Neural cell (in vitro differentiated cells): ENCODE results near the gene PRKD1. TPM values are rescaled to one million over a fixed set of nuclear protein-coding genes. Genes with fewer than 3 reads are reported as not detected.

ENCODE experiments used
- H2AFZ ChIP-seq: fragments of 200-600, 300-800 bp; sonication (generic), shearing (Covaris generic); 2 replicates; pipeline ENCODE4 v1.6.0; 2014; ENCODE audit warnings: low read depth, mild to moderate bottlenecking, antibody characterized with exemption, low read length, moderate library complexity
- H3F3A ChIP-seq: fragments of 200-600 bp; shearing (Covaris generic); 2 replicates; pipeline ENCODE4 v1.6.1; 2016; ENCODE audit warnings: mild to moderate bottlenecking, moderate library complexity, mixed read lengths, antibody characterized with exemption, low read length; ENCODE audit not compliant: insufficient read depth, poor library complexity, severe bottlenecking
- H3K27ac ChIP-seq: fragments of 200-600, 300-800 bp; sonication (generic), shearing (Covaris generic); 2 replicates; pipeline ENCODE4 v1.5.1; 2014; ENCODE audit warnings: mild to moderate bottlenecking, low read length, moderate library complexity
- H3K27me3 ChIP-seq: fragments of 300-800, 200-600 bp; sonication (generic), shearing (Covaris generic); 2 replicates; pipeline ENCODE4 v1.6.0; 2014; ENCODE audit warnings: mild to moderate bottlenecking, low read depth, low read length, moderate library complexity; ENCODE audit not compliant: insufficient read depth
- H3K36me3 ChIP-seq: fragments of 300-800, 200-600 bp; sonication (generic), shearing (Covaris generic); 2 replicates; pipeline ENCODE4 v1.5.1; 2014; ENCODE audit warnings: mild to moderate bottlenecking, antibody characterized with exemption, low read length, moderate library complexity; ENCODE audit not compliant: insufficient read depth
- H3K4me2 ChIP-seq: fragments of 300-800, 200-600 bp; sonication (generic), shearing (Covaris generic); 2 replicates; pipeline ENCODE4 v1.6.0; 2014; ENCODE audit warnings: mild to moderate bottlenecking, low read length
- H3K4me3 ChIP-seq: fragments of 300-800, 200-600 bp; sonication (generic), shearing (Covaris generic); 2 replicates; pipeline ENCODE4 v1.5.1; 2014; ENCODE audit warnings: mild to moderate bottlenecking, low read length, moderate library complexity
- H3K79me2 ChIP-seq: fragments of 200-600 bp; shearing (Covaris generic); replicated peaks from 2 replicates; pipeline ENCODE4 v1.6.0; 2014; ENCODE audit warnings: mild to moderate bottlenecking, low read length, moderate library complexity; ENCODE audit not compliant: insufficient read depth
- H3K9ac ChIP-seq: fragments of 300-800, 200-600 bp; sonication (generic), shearing (Covaris generic); 2 replicates; pipeline ENCODE4 v1.6.1; 2016; ENCODE audit warnings: mild to moderate bottlenecking, low read length, mixed read lengths
- H3K9me2 ChIP-seq: fragments of 200-600 bp; shearing (Covaris generic); 2 replicates; pipeline ENCODE4 v1.6.1; 2016; ENCODE audit warnings: mild to moderate bottlenecking, low read length, mixed read lengths; ENCODE audit not compliant: insufficient read depth
- H3K9me3 ChIP-seq: fragments of 200-600, 300-800 bp; sonication (generic), shearing (Covaris generic); 2 replicates; pipeline ENCODE4 v1.6.1; 2016; ENCODE audit warnings: mild to moderate bottlenecking, mixed run types, low read length, moderate library complexity, mixed read lengths
- H4K20me1 ChIP-seq: fragments of 200-600 bp; shearing (Covaris generic); 2 replicates; pipeline ENCODE4 v1.6.1; 2016; ENCODE audit warnings: mild to moderate bottlenecking, mixed run types; ENCODE audit not compliant: insufficient read depth
- EP300 ChIP-seq: fragments of 450-650 bp; conservative IDR thresholded peaks from 2 replicates; pipeline ENCODE4 v1.6.1; 2014; ENCODE audit warnings: antibody characterized with exemption, mild to moderate bottlenecking, moderate library complexity; ENCODE audit not compliant: poor library complexity, severe bottlenecking
- EZH2 ChIP-seq: fragments of 200-600, 300-800 bp; shearing (Covaris generic), sonication (generic); IDR thresholded peaks from 2 replicates; pipeline ENCODE4 v1.6.1; 2014; ENCODE audit warnings: antibody characterized with exemption, low read length, borderline replicate concordance, mild to moderate bottlenecking; ENCODE audit not compliant: insufficient read depth, poor library complexity, severe bottlenecking
- MXI1 ChIP-seq: fragments of 450-650 bp; conservative IDR thresholded peaks from 2 replicates; pipeline ENCODE4 v1.6.1; 2014; ENCODE audit warnings: antibody characterized with exemption, mild to moderate bottlenecking; ENCODE audit not compliant: poor library complexity, severe bottlenecking
- POLR2AphosphoS5 ChIP-seq: IDR thresholded peaks from 2 replicates; pipeline ENCODE4 v1.6.1; 2012
- RAD21 ChIP-seq: fragments of 450-650 bp; conservative IDR thresholded peaks from 2 replicates; pipeline ENCODE4 v1.6.1; 2014; ENCODE audit warnings: antibody characterized with exemption, mild to moderate bottlenecking, moderate library complexity
- SMC3 ChIP-seq: fragments of 450-650 bp; conservative IDR thresholded peaks from 2 replicates; pipeline ENCODE4 v1.6.1; 2014; ENCODE audit warnings: antibody characterized with exemption, mild to moderate bottlenecking, moderate library complexity; ENCODE audit not compliant: poor library complexity
- TAF1 ChIP-seq: IDR thresholded peaks from 2 replicates; pipeline ENCODE4 v1.6.1; 2012; ENCODE audit warnings: low read depth
- polyA plus RNA-seq: library from polyadenylated mRNA; depleted of rRNA; stranded (reverse); fragments of >200 nt; gene quantifications from 2 replicates; pipeline ENCODE4 v1.2.3, GENCODE V29; 2014
- TF ChIP-seq, protein P1 (sequence below): fragments of 450-650 bp; IDR thresholded peaks from 2 replicates; pipeline ENCODE4 v1.5.1; 2014; ENCODE audit warnings: antibody characterized with exemption, mild to moderate bottlenecking, moderate library complexity; ENCODE audit not compliant: poor library complexity, severe bottlenecking
- TF ChIP-seq, protein P2 (sequence below): IDR thresholded peaks from 2 replicates; pipeline ENCODE4 v1.6.1; 2012; ENCODE audit warnings: borderline replicate concordance

Gene PRKD1
- polyA plus RNA-seq, 1 donor from 2014 or later = 9.6 TPM

DNA sequence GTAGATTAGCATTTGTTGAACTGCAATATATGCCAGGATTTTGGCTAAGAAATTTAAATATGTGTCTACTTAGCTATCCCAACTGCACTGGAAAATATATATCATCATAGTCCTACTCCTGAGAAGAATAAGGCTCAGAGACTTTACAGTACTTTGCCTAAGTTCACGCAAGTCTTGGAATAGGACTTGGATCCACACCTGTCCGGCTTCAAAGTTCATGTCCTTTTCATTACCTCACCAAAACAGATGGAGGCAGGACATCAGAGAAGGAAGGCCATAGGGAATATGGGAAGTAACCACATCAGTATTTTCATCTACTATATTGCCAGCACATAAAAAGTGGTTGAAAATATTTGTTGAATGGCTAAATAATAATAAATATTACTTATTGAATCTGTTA, 358.5 kb downstream of the PRKD1 start:
- H3K9me3 ChIP-seq = no peaks in the 10 kb centered on the region
- no peaks in the 10 kb centered on the region for H3K79me2 ChIP-seq

DNA sequence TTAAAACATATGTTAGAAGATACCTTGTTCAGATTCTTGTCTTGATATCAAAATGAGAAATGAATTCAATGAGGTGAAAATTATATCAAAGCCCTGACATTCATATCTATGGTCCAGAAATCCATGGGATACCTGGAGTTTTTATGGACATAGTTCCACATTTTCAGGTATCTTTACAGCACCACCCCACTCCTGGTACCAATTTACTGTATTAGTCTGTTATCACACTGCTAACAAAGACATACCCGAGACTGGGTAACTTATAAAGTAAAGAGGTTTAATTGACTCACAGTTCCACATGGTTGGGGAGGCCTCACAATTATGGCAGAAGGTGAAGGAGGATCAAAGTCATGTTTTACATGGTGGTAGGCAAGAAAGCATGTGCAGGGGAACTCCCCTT, 361.5 kb downstream of the PRKD1 start:
- no peak overlapping the region for H3K4me3 ChIP-seq
- no peaks in the 10 kb centered on the region for H3F3A ChIP-seq
- H3K79me2 ChIP-seq = no peaks in the 10 kb centered on the region
- H2AFZ ChIP-seq = no peak overlapping the region
- TF ChIP-seq EZH2 (no peak), MXI1 (no peak), RAD21 (no peak), POLR2AphosphoS5 (no peak), SMC3 (no peak), TAF1 (no peak), EP300 (no peak)
- TF ChIP-seq, protein P1, sequence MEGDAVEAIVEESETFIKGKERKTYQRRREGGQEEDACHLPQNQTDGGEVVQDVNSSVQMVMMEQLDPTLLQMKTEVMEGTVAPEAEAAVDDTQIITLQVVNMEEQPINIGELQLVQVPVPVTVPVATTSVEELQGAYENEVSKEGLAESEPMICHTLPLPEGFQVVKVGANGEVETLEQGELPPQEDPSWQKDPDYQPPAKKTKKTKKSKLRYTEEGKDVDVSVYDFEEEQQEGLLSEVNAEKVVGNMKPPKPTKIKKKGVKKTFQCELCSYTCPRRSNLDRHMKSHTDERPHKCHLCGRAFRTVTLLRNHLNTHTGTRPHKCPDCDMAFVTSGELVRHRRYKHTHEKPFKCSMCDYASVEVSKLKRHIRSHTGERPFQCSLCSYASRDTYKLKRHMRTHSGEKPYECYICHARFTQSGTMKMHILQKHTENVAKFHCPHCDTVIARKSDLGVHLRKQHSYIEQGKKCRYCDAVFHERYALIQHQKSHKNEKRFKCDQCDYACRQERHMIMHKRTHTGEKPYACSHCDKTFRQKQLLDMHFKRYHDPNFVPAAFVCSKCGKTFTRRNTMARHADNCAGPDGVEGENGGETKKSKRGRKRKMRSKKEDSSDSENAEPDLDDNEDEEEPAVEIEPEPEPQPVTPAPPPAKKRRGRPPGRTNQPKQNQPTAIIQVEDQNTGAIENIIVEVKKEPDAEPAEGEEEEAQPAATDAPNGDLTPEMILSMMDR = no peak
- TF ChIP-seq, protein P2, sequence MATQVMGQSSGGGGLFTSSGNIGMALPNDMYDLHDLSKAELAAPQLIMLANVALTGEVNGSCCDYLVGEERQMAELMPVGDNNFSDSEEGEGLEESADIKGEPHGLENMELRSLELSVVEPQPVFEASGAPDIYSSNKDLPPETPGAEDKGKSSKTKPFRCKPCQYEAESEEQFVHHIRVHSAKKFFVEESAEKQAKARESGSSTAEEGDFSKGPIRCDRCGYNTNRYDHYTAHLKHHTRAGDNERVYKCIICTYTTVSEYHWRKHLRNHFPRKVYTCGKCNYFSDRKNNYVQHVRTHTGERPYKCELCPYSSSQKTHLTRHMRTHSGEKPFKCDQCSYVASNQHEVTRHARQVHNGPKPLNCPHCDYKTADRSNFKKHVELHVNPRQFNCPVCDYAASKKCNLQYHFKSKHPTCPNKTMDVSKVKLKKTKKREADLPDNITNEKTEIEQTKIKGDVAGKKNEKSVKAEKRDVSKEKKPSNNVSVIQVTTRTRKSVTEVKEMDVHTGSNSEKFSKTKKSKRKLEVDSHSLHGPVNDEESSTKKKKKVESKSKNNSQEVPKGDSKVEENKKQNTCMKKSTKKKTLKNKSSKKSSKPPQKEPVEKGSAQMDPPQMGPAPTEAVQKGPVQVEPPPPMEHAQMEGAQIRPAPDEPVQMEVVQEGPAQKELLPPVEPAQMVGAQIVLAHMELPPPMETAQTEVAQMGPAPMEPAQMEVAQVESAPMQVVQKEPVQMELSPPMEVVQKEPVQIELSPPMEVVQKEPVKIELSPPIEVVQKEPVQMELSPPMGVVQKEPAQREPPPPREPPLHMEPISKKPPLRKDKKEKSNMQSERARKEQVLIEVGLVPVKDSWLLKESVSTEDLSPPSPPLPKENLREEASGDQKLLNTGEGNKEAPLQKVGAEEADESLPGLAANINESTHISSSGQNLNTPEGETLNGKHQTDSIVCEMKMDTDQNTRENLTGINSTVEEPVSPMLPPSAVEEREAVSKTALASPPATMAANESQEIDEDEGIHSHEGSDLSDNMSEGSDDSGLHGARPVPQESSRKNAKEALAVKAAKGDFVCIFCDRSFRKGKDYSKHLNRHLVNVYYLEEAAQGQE = no peak
- no peaks in the 10 kb centered on the region for H3K9me2 ChIP-seq
- H3K36me3 ChIP-seq = no peaks in the 10 kb centered on the region
- no peak overlapping the region for H3K27ac ChIP-seq
- no peaks in the 10 kb centered on the region for H3K9me3 ChIP-seq
- H3K9ac ChIP-seq = no peak overlapping the region
- no peaks in the 10 kb centered on the region for H4K20me1 ChIP-seq
- H3K27me3 ChIP-seq = no peaks in the 10 kb centered on the region
- H3K4me2 ChIP-seq = no peak overlapping the region

More for the DNA sequence above, 358.5 kb downstream of the PRKD1 start:
- Histone ChIP-seq H3K9ac (no peak overlapping the region), H3K4me2 (no peak overlapping the region), H3K4me3 (no peak overlapping the region), H4K20me1 (no peaks in the 10 kb centered on the region), H3F3A (no peaks in the 10 kb centered on the region), H3K36me3 (no peaks in the 10 kb centered on the region), H2AFZ (no peak overlapping the region), H3K9me2 (no peaks in the 10 kb centered on the region), H3K27ac (no peak overlapping the region), H3K27me3 (no peaks in the 10 kb centered on the region)
- TF ChIP-seq SMC3 (no peak), MXI1 (no peak), TAF1 (no peak), EP300 (no peak), EZH2 (no peak), POLR2AphosphoS5 (no peak), RAD21 (no peak)
- TF ChIP-seq, protein P1 = no peak
- TF ChIP-seq, protein P2 = no peak
